ENCODE measurements around the gene CBL.

The CBL gene

DNA sequence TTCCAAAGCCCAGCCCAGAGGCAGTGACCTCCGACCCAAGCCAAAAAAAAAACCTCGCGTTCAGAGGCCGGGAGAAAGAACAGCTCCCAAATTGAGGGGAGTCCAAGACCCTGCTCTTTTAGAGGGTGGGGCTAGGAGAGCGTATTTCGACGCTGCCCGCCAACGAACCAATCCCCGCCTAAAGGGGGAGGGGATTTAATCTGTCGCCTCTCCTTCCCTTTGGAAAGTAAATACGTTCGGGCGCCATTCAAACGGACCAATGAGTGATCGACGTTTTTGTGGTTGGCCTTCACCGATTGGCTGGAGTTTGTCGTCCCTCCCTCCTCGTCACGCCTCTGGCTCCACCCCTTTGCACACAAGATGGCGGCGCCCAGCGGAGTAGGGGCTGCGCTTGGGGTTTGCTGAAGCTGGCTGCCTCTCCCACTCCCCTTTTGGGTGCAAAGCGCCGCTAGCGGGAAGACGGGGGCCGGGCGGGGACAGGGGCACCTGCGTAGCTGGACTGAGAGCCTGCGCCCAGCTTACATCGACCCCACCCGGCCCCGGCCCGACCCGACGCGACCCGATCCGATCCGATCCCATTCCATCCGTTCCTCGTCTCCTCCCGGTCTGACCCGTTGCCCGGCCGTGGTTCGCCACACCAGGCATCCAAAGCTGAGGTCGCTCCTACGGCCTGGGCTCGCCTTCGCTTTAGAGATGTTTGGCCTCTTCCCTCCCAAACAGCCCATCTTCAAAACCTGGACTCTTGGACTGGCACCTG, 128.2 kb downstream of the CBL start, which contains the start of gene RNF26:
RNF26 (plus strand) TSS at position 354 of the 757 bp plus-strand sequence. CDS start 596 bp downstream, outside the sequence.
- DNase-seq (ENCODE audit: low spot score) = peak; percentile 100

- DNase-seq (ENCODE audit: low spot score) = no peak
These were observed 129.0 kb downstream of the CBL start for GRCh38 chr11:119335091-119335654.

GRCh38 chr11:119335655-119336543, 129.8 kb downstream of the CBL start:
- DNase-seq (ENCODE audit: low spot score) = no peak

- DNase-seq (ENCODE audit: low spot score) = no peak
These were observed 130.8 kb downstream of the CBL start for GRCh38 chr11:119336744-119337469.

DNA sequence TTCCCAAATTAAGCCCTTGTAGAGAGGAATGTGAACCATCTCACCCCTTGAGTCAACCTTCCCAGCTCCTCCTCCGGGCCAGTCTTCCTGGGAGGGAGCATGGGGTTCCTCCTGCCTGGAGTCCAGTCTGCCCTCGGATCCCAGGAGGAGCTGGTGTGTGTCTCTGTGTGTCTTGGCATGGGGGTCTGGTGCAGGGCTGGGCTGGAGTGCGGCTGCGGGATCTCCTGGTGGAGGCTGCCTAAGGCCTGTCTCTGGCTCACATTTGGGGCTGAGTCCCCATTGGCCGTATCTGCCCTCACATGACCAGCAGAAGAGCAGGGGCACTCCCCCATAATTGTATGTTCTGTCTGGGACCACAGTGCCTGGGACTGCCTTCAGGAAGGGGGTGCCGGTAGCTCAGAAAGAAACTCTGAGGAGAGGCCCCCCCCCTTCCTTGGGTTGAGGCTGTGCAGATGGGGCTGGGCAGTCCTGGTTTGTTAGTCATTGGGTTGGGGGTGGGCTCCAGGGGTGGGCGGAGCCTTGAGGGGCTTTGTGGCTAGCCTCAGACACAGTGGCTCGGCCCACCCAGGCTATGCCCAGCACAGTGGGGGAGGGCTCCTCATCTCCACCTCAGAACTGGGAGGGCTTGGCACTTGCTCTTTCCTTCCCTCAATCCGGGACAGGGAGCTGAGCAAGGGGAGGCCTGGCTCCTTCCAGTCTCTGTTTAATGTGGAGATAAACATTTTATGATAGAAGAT, 131.6 kb downstream of the CBL start:
- no peak for DNase-seq (ENCODE audit: low spot score)

DNA sequence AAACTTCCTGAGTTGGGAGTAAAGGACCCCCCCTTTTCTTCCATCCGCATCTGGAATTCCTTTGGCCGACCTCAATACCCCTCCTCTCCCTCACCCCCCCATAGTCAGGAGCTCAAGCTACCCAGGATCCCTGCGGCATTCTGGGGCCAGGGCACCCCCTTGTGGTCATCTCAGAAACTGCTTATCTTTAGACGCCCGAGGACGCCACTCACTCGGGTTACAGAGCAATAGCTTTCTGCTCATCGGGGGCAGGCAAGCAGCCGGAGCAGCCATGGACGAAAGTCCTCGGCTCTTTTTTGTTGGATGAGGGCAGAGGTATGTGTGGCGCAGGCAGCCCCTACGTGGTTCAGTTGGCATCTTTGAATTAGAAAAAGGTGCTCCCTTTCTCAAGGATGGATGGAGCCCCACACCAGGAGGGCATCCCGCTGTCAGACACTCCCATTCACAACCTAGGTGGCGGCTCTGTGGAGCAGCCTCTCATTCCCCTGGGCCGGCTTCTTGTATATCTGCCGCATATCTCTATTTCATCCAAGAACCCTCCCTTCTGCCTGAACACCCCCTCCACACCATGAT, 132.3 kb downstream of the CBL start:
- peak; percentile 86 for DNase-seq (ENCODE audit: low spot score)

DNA sequence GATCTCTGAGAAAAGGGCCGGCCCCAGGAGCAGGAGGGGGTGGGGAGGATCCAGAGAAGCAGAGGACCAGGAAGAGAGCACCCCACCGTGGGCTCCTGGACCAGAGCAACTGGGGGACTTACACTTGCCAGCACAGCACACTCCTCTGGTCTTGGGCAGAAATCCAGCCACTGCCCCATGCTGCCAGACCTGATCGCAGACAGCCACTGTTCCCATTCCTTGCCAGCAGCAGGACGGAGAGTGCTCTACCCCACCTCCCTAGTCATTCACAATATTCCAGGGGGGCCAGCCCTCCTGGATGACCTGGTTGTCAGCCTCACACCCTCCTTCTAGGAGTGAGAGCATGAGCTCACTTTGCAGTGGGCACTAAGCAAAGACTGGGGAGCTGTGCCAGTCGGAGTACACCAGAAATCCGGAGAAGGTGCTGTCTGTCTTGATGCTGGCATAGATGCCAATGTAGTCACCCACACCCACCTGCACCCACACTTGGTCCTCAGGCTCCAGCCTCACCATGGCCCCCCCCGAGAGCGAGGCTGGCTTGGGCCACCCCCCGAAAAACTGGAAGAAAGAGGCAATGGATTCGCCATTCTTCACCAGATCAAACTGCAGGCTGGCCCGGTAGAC, 132.9 kb downstream of the CBL start:
- no peak for DNase-seq (ENCODE audit: low spot score)

DNA sequence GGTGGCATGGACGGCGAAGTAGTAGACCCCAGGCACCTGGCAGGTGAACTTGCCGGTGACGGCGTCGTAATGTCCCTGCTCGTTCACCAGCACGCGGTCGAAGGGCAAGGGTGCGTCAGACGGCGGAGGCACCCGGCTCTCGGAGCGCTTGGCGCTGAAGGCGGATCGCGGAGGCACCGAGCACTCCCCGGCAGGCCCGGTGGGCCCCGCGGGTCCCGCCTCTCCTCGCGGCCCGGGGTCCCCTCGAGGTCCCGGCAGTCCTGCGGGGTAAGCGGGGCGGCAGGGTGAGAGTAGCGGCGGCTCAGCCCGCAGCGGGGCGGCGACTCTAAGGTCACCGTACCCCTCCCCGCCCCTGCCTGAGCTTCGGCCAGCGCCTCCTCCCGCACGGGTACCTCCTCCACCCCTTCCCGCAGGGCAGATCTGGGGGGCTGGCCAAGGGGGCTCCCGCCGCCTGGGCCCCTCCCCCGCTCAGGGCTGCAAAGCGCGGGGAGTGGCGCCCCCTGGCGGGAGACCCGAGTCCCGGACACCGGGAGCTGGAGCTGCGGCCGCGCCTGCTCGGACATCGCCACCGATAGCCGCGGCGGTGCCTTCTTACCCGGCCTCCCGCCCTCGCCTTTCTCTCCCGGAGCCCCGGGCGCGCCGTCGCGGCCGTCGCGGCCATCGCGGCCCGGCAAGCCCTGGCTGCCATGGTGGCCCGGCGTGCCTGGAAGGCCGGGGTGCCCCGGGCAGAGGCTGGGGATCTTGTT, 133.6 kb downstream of the CBL start:
- no peak for DNase-seq (ENCODE audit: low spot score)

GRCh38 chr11:119340335-119341221, 134.4 kb downstream of the CBL start, which contains the start of gene C1QTNF5:
C1QTNF5 (minus strand) TSS chr11:119340883; CDS start chr11:119340397, 486 bp downstream.
- DNase-seq (ENCODE audit: low spot score) = no peak

GRCh38 chr11:119341222-119342022, 135.3 kb downstream of the CBL start:
- no peak for DNase-seq (ENCODE audit: low spot score)

DNA sequence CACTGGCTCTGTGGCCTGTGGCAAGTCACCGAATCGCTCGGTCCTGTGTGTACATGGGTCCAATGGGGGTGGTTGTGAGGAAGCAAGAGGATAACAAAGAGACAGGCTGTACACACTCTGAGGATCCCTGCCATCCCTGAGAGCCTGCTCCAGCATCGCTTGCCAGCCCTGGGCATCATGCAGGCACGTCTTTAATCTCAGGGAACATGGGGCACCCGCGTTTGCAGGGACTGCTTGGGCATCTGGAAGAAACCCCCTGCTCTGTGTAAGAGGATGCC, 135.8 kb downstream of the CBL start:
- no peak for DNase-seq (ENCODE audit: low spot score)

GRCh38 chr11:119342362-119343130, 136.4 kb downstream of the CBL start:
- no peak for DNase-seq (ENCODE audit: low spot score)

DNA sequence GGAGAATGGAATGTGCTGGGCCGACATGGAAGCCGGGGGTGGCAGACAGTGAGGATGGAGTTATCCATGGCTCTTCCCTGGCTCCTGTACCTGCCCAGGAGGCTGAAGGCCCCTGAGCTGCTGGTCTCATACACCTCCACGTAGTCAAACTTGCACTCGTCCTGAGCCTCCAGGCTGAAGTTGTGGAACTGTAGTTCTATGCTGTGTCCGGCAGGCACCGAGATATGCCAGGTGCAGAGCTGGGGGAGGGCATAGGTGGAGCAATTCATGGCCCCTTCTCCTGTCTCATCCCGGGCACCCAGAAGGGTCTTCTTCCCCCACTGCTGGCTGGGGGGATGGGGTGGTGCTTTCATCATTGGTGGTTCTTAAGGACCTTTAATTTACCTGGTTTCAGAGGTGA, 137.6 kb downstream of the CBL start:
- no peak for DNase-seq (ENCODE audit: low spot score)

- no peak for DNase-seq (ENCODE audit: low spot score)
These were observed 138.3 kb downstream of the CBL start for GRCh38 chr11:119344291-119345010.

- DNase-seq (ENCODE audit: low spot score) = no peak
These were observed 139.5 kb downstream of the CBL start for GRCh38 chr11:119345685-119346084.

- DNase-seq (ENCODE audit: low spot score) = no peak
These were observed 140.5 kb downstream of the CBL start, which contains the start of gene MFRP for GRCh38 chr11:119346605-119347004. MFRP (minus strand) TSS chr11:119346705; CDS start chr11:119346513, 192 bp downstream.
